GM13976 (cell line): ENCODE results near the gene GLRA3.

Experiments used
- DNase-seq: peaks from one replicate; pipeline ENCODE4 v3.0.0; 2012; ENCODE audit warnings: low spot score
- in situ Hi-C: fragments of 300-500 bp; cut with MboI; formaldehyde crosslinking; loops from one replicate; pipeline ENCODE4 v1.12.0; 2022; ENCODE audit warnings: low sequenced_read_pairs, mixed read lengths, inconsistent platforms; ENCODE audit not compliant: unreplicated experiment
- TF ChIP-seq, protein P1 (sequence below): IDR thresholded peaks from 2 replicates; pipeline ENCODE4 v1.5.1; 2012; ENCODE audit warnings: borderline replicate concordance, mild to moderate bottlenecking; ENCODE audit not compliant: insufficient read depth; ENCODE audit errors: extremely low read depth, missing control alignments, control extremely low read depth

Gene GLRA3

DNA sequence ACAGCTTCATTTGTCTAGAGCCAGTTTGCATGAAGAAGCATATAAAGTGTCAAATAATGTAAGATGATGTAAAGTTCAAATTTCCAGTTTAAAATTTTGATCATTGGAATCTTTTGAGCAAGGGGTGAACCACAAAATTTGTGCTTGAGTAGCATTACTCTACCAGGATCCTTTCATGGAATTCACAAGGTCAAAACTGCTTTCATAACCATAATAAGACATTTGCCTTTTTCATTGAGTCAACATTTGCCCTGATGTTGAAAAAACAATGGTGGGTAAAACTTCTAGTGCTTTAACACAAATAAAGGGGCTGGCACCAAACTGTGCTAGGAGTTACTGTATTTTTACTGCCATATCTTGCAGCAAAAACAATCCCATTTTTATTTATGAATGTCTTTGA, 142.2 kb downstream of the GLRA3 start:
- DNase-seq, result no peak
- TF ChIP-seq, protein P1, sequence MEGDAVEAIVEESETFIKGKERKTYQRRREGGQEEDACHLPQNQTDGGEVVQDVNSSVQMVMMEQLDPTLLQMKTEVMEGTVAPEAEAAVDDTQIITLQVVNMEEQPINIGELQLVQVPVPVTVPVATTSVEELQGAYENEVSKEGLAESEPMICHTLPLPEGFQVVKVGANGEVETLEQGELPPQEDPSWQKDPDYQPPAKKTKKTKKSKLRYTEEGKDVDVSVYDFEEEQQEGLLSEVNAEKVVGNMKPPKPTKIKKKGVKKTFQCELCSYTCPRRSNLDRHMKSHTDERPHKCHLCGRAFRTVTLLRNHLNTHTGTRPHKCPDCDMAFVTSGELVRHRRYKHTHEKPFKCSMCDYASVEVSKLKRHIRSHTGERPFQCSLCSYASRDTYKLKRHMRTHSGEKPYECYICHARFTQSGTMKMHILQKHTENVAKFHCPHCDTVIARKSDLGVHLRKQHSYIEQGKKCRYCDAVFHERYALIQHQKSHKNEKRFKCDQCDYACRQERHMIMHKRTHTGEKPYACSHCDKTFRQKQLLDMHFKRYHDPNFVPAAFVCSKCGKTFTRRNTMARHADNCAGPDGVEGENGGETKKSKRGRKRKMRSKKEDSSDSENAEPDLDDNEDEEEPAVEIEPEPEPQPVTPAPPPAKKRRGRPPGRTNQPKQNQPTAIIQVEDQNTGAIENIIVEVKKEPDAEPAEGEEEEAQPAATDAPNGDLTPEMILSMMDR, result no peak
- in situ Hi-C loops, result no loop called here

DNA sequence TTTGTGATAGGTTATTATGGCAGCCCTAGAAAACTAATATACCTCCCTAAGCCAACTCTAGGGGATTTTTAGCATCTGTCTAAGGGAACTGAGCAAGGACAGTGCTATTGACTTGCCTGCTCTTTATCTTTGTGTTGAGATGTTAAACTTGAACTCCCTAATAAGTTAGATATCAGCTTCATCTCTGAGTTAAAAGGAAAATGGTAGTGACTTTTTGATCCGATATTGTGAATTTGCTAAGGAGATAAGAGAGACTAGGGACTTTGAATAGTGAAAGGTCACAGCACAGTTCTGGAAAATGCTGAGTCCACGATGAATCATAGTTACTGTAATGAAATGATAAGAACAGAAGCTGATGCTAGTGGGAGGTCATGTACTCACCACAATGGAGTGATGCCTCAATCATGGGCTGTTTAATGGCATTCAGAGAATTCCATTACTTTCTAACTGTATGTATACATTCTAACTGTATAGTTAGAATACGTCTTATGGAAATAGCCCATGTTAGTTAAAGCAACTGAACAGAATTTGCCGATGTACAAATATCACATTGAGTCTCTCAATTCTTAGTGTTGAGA, 147.2 kb downstream of the GLRA3 start:
- DNase-seq, result no peak
- in situ Hi-C loops, result no loop called here
- TF ChIP-seq, protein P1, result no peak

DNA sequence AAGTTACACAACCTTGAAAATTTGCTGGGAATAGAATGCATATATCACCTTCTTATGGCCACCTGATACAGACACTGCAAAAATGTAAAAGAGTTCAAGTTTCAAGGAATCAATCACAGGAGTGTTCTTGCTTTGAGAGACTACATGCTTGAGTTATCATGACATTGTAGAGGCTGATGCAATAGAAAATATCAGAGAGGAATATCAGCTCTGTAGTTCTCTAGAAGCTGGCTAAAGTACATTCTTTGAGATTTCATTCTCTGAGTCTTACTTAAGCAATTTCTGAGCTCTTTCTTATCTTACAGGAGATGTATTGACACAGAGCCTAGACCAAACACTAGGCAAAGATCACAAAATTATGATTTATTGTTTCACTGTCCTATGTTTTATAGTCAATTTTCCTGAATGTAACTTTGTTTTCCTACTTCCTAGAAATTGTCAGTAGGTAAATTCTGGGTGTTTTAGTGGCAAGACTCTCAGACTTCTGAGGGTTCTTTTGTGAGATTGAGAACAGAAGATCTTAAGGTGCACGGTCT, 154.7 kb downstream of the GLRA3 start:
- TF ChIP-seq, protein P1, result no peak
- in situ Hi-C loops, result no loop called here
- no peak for DNase-seq

DNA sequence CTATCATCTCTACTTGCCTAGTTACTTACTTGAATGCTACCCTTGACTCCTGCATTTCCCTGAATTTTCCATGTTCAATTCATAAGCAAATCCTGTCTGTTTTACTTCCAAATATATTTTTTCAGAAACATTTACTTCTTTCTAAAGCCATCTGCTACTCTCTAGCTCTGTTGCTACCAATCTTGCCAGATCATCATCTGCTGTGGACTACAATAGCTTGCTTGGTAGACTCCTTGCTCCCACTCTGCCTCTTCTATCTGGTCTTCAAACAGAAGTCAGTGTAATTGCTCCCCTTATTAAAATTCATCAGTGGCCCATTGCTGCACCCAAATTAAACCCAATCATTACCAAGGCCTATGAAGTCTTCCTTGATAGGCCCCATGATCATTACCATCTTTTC, 155.2 kb downstream of the GLRA3 start:
- TF ChIP-seq, protein P1, result no peak
- no peak for DNase-seq
- in situ Hi-C loops, result no loop called here

DNA sequence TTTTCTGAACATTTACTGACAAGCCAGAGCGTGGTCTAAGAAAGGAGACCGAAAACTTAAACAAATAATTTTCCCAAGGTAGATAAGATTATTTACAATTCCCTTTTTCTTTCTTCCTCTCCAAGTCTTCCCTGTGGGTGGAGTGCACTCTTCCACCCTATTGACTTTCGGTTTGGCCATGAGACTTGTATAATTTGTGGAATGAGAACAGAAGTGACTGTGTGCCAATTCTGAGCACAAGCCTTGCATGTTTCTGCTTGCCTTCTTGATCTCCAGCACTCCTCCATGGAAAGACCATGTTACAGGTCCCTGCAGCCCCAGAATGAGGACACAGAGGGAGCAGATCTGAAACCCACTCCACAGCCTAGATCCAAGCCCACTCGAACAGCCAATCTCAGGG, 156.8 kb downstream of the GLRA3 start:
- no peak for DNase-seq
- TF ChIP-seq, protein P1, result no peak
- in situ Hi-C loops, result no loop called here

DNA sequence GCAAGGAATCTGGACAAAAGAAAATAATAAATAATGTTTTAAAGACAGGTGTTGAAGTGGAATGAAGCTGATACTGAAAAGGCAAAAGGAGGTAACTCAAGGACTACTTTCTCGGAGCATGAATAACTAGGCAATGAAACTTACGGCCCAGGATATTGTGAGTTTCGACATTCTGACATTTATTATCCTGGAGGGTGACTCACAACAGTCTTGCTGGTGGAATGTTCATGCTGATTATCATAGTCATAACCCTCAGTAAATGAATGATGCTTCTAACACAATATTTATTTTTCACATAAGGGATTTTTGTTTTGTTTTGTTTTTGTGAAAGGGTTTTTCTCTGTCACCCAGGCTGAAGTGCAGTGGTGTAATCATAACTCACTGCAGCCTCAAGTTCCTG, 159.8 kb downstream of the GLRA3 start:
- TF ChIP-seq, protein P1, result no peak
- in situ Hi-C loops, result no loop called here

More for the DNA sequence above, 159.8 kb downstream of the GLRA3 start:
- no peak for DNase-seq
